HepG2 (cell line): ENCODE results near the gene RPS8. TPM values are rescaled to one million over a fixed set of nuclear protein-coding genes. Genes with fewer than 3 reads are reported as not detected.

Source experiments
- AGO1 ChIP-seq: fragments of 200-400 bp; formaldehyde crosslinking; IDR thresholded peaks from 2 replicates; pipeline ENCODE4 v1.6.1; 2017; ENCODE audit warnings: mild to moderate bottlenecking, low read depth, low read length, moderate library complexity; ENCODE audit not compliant: poor library complexity, severe bottlenecking
- ATF7-NPFF ChIP-seq: sonication (generic); formaldehyde crosslinking; IDR thresholded peaks from 2 replicates; pipeline ENCODE4 v1.8.1; 2023; ENCODE audit warnings: mild to moderate bottlenecking, low read depth, missing genetic modification reagents, moderate library complexity
- BORCS8-MEF2B ChIP-seq: sonication (generic); formaldehyde crosslinking; IDR thresholded peaks from 2 replicates; pipeline ENCODE4 v1.8.0; 2022; ENCODE audit warnings: mild to moderate bottlenecking, missing genetic modification reagents
- GABPA ChIP-seq, 2 experiments: IDR thresholded peaks; 2 replicates each; pipeline ENCODE4 v1.6.1; 2011 to 2016; ENCODE audit warnings: low read depth in 2 of 2, low read length in 1 of 2, missing biosample characterization in 1 of 2, missing genetic modification characterization in 1 of 2
- HDAC2 ChIP-seq: sonication (generic); formaldehyde crosslinking; IDR thresholded peaks from 2 replicates; pipeline ENCODE4 v1.4.0; 2020; ENCODE audit warnings: missing genetic modification reagents
- HES4 ChIP-seq: sonication (generic); formaldehyde crosslinking; IDR thresholded peaks from 2 replicates; pipeline ENCODE4 v1.9.0; 2021; ENCODE audit warnings: mild to moderate bottlenecking, missing genetic modification reagents, borderline replicate concordance
- KLF15 ChIP-seq: sonication (generic); formaldehyde crosslinking; IDR thresholded peaks from 2 replicates; pipeline ENCODE4 v1.8.1; 2023; ENCODE audit warnings: borderline replicate concordance, mild to moderate bottlenecking, inconsistent platforms, missing genetic modification reagents, mixed read lengths
- NFIC ChIP-seq: IDR thresholded peaks from 2 replicates; pipeline ENCODE4 v1.6.1; 2012; ENCODE audit warnings: mild to moderate bottlenecking, low read length, inconsistent platforms
- NR2F2 ChIP-seq: IDR thresholded peaks from 2 replicates; pipeline ENCODE4 v1.6.1; 2012; ENCODE audit warnings: low read depth, inconsistent platforms, borderline replicate concordance
- PITX1 ChIP-seq: sonication (generic); formaldehyde crosslinking; IDR thresholded peaks from 2 replicates; pipeline ENCODE4 v1.5.1; 2020; ENCODE audit warnings: mild to moderate bottlenecking, missing genetic modification reagents
- RAD21 ChIP-seq: fragments of 450-650 bp; formaldehyde crosslinking; IDR thresholded peaks from 2 replicates; pipeline ENCODE4 v1.5.0; 2020; ENCODE audit warnings: mild to moderate bottlenecking
- SMC3 ChIP-seq: IDR thresholded peaks from 2 replicates; pipeline ENCODE4 v1.6.1; 2011; ENCODE audit warnings: low read length, improper control_type of control experiment
- UBTF ChIP-seq: sonication (generic); formaldehyde crosslinking; IDR thresholded peaks from 2 replicates; pipeline ENCODE4 v1.4.0; 2020; ENCODE audit warnings: mild to moderate bottlenecking, missing genetic modification reagents
- YY1 ChIP-seq: IDR thresholded peaks from 2 replicates; pipeline ENCODE4 v1.6.1; 2011; ENCODE audit warnings: low read length, low read depth, moderate library complexity, mild to moderate bottlenecking; ENCODE audit not compliant: insufficient read depth, insufficient replicate concordance
- ZBTB3 ChIP-seq: sonication (generic); formaldehyde crosslinking; IDR thresholded peaks from 2 replicates; pipeline ENCODE4 v1.4.0; 2020; ENCODE audit warnings: low read depth, mild to moderate bottlenecking, moderate library complexity, missing genetic modification reagents, borderline replicate concordance
- ZFP90 ChIP-seq: sonication (generic); formaldehyde crosslinking; IDR thresholded peaks from 2 replicates; pipeline ENCODE4 v1.8.0; 2022; ENCODE audit warnings: missing genetic modification reagents, mild to moderate bottlenecking, inconsistent platforms, borderline replicate concordance
- ZNF260 ChIP-seq: sonication (generic); formaldehyde crosslinking; IDR thresholded peaks from 2 replicates; pipeline ENCODE4 v1.4.0; 2020; ENCODE audit warnings: missing genetic modification reagents, low read depth, mild to moderate bottlenecking, borderline replicate concordance
- ZNF484 ChIP-seq: sonication (generic); formaldehyde crosslinking; IDR thresholded peaks from 2 replicates; pipeline ENCODE4 v1.5.1; 2020; ENCODE audit warnings: mild to moderate bottlenecking, low read depth, missing genetic modification reagents, borderline replicate concordance
- ZNF547 ChIP-seq: sonication (generic); formaldehyde crosslinking; IDR thresholded peaks from 2 replicates; pipeline ENCODE4 v1.5.1; 2020; ENCODE audit warnings: mild to moderate bottlenecking, missing genetic modification reagents
- ZNF552 ChIP-seq: sonication (generic); formaldehyde crosslinking; IDR thresholded peaks from 2 replicates; pipeline ENCODE4 v1.9.0; 2022; ENCODE audit warnings: missing genetic modification reagents, mild to moderate bottlenecking, borderline replicate concordance
- ZNF563 ChIP-seq: sonication (generic); formaldehyde crosslinking; IDR thresholded peaks from 2 replicates; pipeline ENCODE4 v1.8.0; 2022; ENCODE audit warnings: mild to moderate bottlenecking, moderate library complexity, missing genetic modification reagents
- ZNF576 ChIP-seq: sonication (generic); formaldehyde crosslinking; IDR thresholded peaks from 2 replicates; pipeline ENCODE4 v1.4.0; 2020; ENCODE audit warnings: mild to moderate bottlenecking, missing genetic modification reagents
- ZNF660 ChIP-seq: sonication (generic); formaldehyde crosslinking; IDR thresholded peaks from 2 replicates; pipeline ENCODE4 v1.5.1; 2020; ENCODE audit warnings: mild to moderate bottlenecking, low read depth, missing genetic modification reagents, borderline replicate concordance
- ZNF839 ChIP-seq: sonication (generic); formaldehyde crosslinking; IDR thresholded peaks from 2 replicates; pipeline ENCODE4 v1.4.0; 2020; ENCODE audit warnings: missing genetic modification reagents, mild to moderate bottlenecking, borderline replicate concordance
- ZUFSP ChIP-seq: sonication (generic); formaldehyde crosslinking; IDR thresholded peaks from 2 replicates; pipeline ENCODE4 v1.9.0; 2021; ENCODE audit warnings: missing genetic modification reagents, mild to moderate bottlenecking, borderline replicate concordance
- polyA plus RNA-seq, 8 experiments: library from polyadenylated mRNA; depleted of rRNA in 3 of 8; stranded (reverse) in 7 of 8; unstranded in 1 of 8; fragments of >200 nt; fragmentation: Illumina TruSeq in 4 of 8; extraction: Trizol in 4 of 8; gene quantifications; 2 replicates each; pipeline versions ENCODE4 v1.2.1 to v1.2.3, GENCODE V29; 2011 to 2016; ENCODE audit warnings: low read depth in 4 of 8, missing spikeins in 1 of 8, mixed read lengths in 1 of 8; ENCODE audit not compliant: insufficient read depth in 1 of 8
- total RNA-seq, 5 experiments: library from RNA; depleted of rRNA; stranded (reverse); fragments of >200 nt; fragmentation: Illumina TruSeq; extraction: Trizol; gene quantifications; 2 replicates each; pipeline ENCODE4 v1.2.3, GENCODE V29; 2016; ENCODE audit warnings: low read depth in 1 of 5

The RPS8 gene
- total and polyA plus RNA-seq, 2 of the 13 experiments (the other 11 are each of a cell fraction or from before 2014, with no cell fraction given) = 2,628 to 2,822 TPM

GRCh38 chr1:44784094-44785028 is 9.0 kb downstream of the RPS8 start (continued):
- TF ChIP-seq ZNF484 = no peak
- TF ChIP-seq ZNF547 = peak; percentile 20; the same call in 1 of the 2 replicates
- no peak for TF ChIP-seq ZNF552
- TF ChIP-seq YY1 = peak; percentile 76
- no peak for TF ChIP-seq ZNF260 (CRISPR knock-in tag)
- peak; percentile 71 for TF ChIP-seq GABPA (IDR thresholded peaks at IDR 0.05; ENCODE audit: low read depth, low read length)
- TF ChIP-seq GABPA (CRISPR knock-in tag; IDR thresholded peaks at IDR 0.05; ENCODE audit: low read depth) = peak; percentile 75
- TF ChIP-seq ZNF839 (CRISPR knock-in tag) = no peak
- TF ChIP-seq ZFP90 (CRISPR knock-in tag) = no peak
- TF ChIP-seq BORCS8-MEF2B (CRISPR knock-in tag) = peak; percentile 72
- peak; percentile 95 for TF ChIP-seq ATF7-NPFF (CRISPR knock-in tag)
- no peak for TF ChIP-seq KLF15 (CRISPR knock-in tag)
- TF ChIP-seq ZNF576 = 0 out of 2 replicates have a peak, but pooled peaks have one; percentile 65
- TF ChIP-seq AGO1 = no peak
- TF ChIP-seq SMC3 = no peak
- no peak; the same call in 1 of the 2 replicates for TF ChIP-seq RAD21 (CRISPR knock-in tag)
- TF ChIP-seq ZBTB3 (CRISPR knock-in tag) = no peak
- TF ChIP-seq HES4 (CRISPR knock-in tag) = peak; percentile 82; the same call in 1 of the 2 replicates
- TF ChIP-seq ZNF660 (CRISPR knock-in tag) = no peak
- 0 out of 2 replicates have a peak, but pooled peaks have one; percentile 7 for TF ChIP-seq PITX1
- no peak for TF ChIP-seq ZUFSP (CRISPR knock-in tag)
- TF ChIP-seq ZNF563 (CRISPR knock-in tag) = peak; percentile 80
- TF ChIP-seq NFIC = no peak
- peak; percentile 13 for TF ChIP-seq HDAC2 (CRISPR knock-in tag)
- TF ChIP-seq UBTF (CRISPR knock-in tag) = peak; percentile 95
- no peak for TF ChIP-seq NR2F2
